Islet precursor cell (in vitro differentiated cells): Measurements from ENCODE around the gene ANKRD10.

ENCODE experiments used
- DNase-seq: peaks from one replicate; pipeline ENCODE4 v3.0.0-alpha.2; 2018

Gene ANKRD10

GRCh38 chr13:110828705-110829104 is 86.2 kb downstream of the ANKRD10 start:
- no peak for DNase-seq
